Breast epithelium (tissue), 4 donors: ENCODE measurements around the gene SPIRE1. TPM values are rescaled to one million over a fixed set of nuclear protein-coding genes. Genes with fewer than 3 reads are reported as not detected.

Experiments used
- DNase-seq, 2 donors: peaks; one replicate each; pipeline ENCODE4 v3.0.0-alpha.2; 2019; ENCODE audit warnings: low spot score in 2 of 2
- H3K27ac ChIP-seq, 2 donors: fragments of 200-600 bp; sonication (generic) in 1 of 2; one replicate each; pipeline ENCODE4 v1.5.1; 2016 to 2019; ENCODE audit warnings: mild to moderate bottlenecking in 1 of 2
- H3K27me3 ChIP-seq, 2 donors: fragments of 200-600 bp; sonication (generic) in 1 of 2; one replicate each; pipeline versions ENCODE4 v1.5.1 to v1.6.0; 2017 to 2019; ENCODE audit warnings: control low read depth in 1 of 2, mild to moderate bottlenecking in 1 of 2
- H3K36me3 ChIP-seq: fragments of 200-600 bp; one replicate; pipeline ENCODE4 v1.5.1; 2019
- H3K4me1 ChIP-seq, 2 donors: fragments of 200-600 bp; sonication (generic); one replicate each; pipeline ENCODE4 v1.5.1; 2016 to 2019; ENCODE audit warnings: control low read depth in 1 of 2
- H3K4me3 ChIP-seq, 3 donors: fragments of 200-600 bp; sonication (generic); 1 replicate in 2 of 3; 2 replicates in 1 of 3; pipeline ENCODE4 v1.5.1; 2016 to 2019; ENCODE audit warnings: mild to moderate bottlenecking in 3 of 3, moderate library complexity in 2 of 3
- H3K9me3 ChIP-seq, 2 donors: fragments of 200-600 bp; sonication (generic) in 1 of 2; one replicate each; pipeline ENCODE4 v1.5.1; 2016 to 2019; ENCODE audit warnings: control low read depth in 1 of 2
- POLR2A ChIP-seq: fragments of 450-650 bp; IDR thresholded peaks from one replicate; pipeline ENCODE4 v1.6.1; 2016; ENCODE audit warnings: antibody characterized with exemption, mild to moderate bottlenecking, moderate library complexity
- POLR2AphosphoS5 ChIP-seq, 3 donors: sonication (generic); formaldehyde crosslinking; IDR thresholded peaks; one replicate each; pipeline ENCODE4 v1.6.1; 2017; ENCODE audit warnings: antibody characterized with exemption in 3 of 3
- intact Hi-C: fragments of 100-400 bp; cut with DNase I; formaldehyde crosslinking; loops from one replicate; pipeline ENCODE4 v1.15.1; 2023; ENCODE audit warnings: low total_unique reads
- total RNA-seq, 3 donors: library from RNA; depleted of rRNA; stranded (reverse); fragments of >200 nt; gene quantifications; one replicate each; pipeline ENCODE4 v1.1.0, GENCODE V29; 2016
- TF ChIP-seq, protein P1 (sequence below), 3 donors: fragments of 450-650 bp; IDR thresholded peaks; one replicate each; pipeline ENCODE4 v1.5.1; 2016 to 2017; ENCODE audit warnings: antibody characterized with exemption in 3 of 3, mild to moderate bottlenecking in 3 of 3, moderate library complexity in 3 of 3

SPIRE1 gene
- total RNA-seq, 3 donors from 2014 or later: 24.3 to 38.5 (median 25.9) TPM

DNA sequence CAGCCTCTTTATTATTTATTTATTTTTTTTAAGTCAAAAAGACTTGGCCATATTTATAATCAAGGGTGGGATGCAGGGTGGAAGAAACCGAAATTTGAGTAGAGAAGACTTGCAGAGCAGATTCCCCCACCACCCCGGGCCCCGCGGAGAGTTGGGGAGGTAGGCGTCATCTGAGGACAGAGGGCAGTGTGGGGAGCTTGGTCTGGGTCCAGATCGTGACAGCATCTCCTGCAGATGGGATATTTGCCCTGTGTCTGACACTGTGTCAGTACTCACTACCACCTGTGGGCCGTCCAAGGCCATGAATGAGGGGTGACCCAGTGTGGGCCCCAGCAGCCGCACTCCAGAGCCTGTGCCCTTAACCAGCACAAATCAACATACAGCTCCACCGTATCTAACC, 260.7 kb downstream of the SPIRE1 start:
- no peak for DNase-seq
- Histone ChIP-seq H3K4me3 (no peak overlapping the region), H3K27me3 (no peaks in the 10 kb centered on the region), H3K4me1 (no peaks in the 10 kb centered on the region), H3K36me3 (no peaks in the 10 kb centered on the region), H3K27ac (no peak overlapping the region), H3K9me3 (no peaks in the 10 kb centered on the region)
- TF ChIP-seq POLR2AphosphoS5 (IDR thresholded peaks at IDR 0.05) (no peak), POLR2A (no peak)
- TF ChIP-seq, protein P1, sequence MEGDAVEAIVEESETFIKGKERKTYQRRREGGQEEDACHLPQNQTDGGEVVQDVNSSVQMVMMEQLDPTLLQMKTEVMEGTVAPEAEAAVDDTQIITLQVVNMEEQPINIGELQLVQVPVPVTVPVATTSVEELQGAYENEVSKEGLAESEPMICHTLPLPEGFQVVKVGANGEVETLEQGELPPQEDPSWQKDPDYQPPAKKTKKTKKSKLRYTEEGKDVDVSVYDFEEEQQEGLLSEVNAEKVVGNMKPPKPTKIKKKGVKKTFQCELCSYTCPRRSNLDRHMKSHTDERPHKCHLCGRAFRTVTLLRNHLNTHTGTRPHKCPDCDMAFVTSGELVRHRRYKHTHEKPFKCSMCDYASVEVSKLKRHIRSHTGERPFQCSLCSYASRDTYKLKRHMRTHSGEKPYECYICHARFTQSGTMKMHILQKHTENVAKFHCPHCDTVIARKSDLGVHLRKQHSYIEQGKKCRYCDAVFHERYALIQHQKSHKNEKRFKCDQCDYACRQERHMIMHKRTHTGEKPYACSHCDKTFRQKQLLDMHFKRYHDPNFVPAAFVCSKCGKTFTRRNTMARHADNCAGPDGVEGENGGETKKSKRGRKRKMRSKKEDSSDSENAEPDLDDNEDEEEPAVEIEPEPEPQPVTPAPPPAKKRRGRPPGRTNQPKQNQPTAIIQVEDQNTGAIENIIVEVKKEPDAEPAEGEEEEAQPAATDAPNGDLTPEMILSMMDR (IDR thresholded peaks at IDR 0.05): no peak
- intact Hi-C loops: loop anchor here (10.0 kb wide), 1 partner anchor 258 kb away; the partner anchor contains the start of gene SPIRE1

Other genes starting within 250 kb of the SPIRE1 start
- 10 to 100 TPM in 1 of 3 donors, 1 to 10 TPM in 2; 7.4 to 11.7 (median 9.5) TPM for gene CEP76, start 44.6 kb upstream of the SPIRE1 start, total RNA-seq
- gene PSMG2, start 44.9 kb upstream of the SPIRE1 start, total RNA-seq: 100 to 1,000 TPM in 1 of 3 donors, 10 to 100 TPM in 2; 78.7 to 102 (median 83.4) TPM
- 10 to 100 TPM; 38.4 to 57.1 (median 53.7) TPM for gene PTPN2, start 226.1 kb upstream of the SPIRE1 start, total RNA-seq